ENCODE results near the gene F12. TPM values are rescaled to one million over a fixed set of nuclear protein-coding genes. Genes with fewer than 3 reads are reported as not detected.

Gene F12
- total RNA-seq, 4 donors from 2014 or later, result 0.36 to 1.2 (median 0.95) TPM; not detected in 1

DNA sequence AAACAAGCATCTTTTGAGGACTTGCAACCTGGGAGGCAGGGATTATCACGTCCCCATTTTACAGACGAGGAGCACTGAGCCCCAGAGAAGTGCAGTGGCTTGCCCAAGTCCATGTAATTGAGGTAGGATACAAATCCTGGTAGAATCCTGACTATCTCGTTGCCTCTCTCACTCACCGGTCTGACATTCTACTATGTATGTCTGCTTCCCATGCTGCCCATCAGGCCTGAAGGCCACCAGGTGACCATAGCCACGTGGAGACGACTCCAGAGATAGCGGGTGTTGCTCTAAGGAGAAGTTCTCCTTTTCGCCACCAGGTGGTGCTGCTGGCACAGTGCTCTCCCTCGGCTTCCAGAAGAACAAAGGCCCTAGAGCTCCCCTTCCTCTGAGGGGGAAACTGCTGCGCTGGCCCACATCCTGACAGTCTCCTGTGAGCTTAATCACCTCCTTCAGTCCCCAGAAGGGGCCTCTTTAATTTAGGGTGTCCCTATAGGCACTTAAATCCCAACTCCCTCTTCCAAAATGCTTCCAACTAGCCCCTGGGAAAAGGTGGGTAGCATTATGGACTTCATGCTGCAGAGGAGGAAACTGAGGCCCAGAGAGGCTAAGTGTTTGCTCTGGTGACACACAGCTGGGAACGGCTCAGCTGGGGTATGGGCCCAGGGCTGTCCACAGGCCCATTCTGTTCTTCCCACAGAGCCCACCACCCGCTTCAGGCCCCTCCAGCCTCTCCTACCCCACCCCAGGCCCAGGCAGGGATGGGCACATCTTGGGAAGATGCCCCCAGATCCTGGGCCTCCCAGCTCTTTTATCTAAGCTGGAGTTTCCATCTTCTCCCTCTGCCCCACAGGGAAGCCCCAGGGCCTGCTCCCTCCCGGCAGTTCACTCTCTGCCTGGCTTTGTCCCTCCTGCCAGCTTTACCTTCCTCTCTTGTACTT is 18.7 kb downstream of the F12 start:
- Histone ChIP-seq H3K4me1 (no peaks in the 10 kb centered on the region), H3K27ac (no peak overlapping the region), H3K36me3 (no peaks in the 10 kb centered on the region), H3K4me3 (no peak overlapping the region), H3K9me3 (no peaks in the 10 kb centered on the region), H3K27me3 (no peaks in the 10 kb centered on the region)
- DNase-seq (peak; percentile 51 to 73), ATAC-seq (peak; percentile 84 to 95)
- TF ChIP-seq POLR2A (IDR thresholded peaks at IDR 0.05), result no peak
- TF ChIP-seq, protein P1, sequence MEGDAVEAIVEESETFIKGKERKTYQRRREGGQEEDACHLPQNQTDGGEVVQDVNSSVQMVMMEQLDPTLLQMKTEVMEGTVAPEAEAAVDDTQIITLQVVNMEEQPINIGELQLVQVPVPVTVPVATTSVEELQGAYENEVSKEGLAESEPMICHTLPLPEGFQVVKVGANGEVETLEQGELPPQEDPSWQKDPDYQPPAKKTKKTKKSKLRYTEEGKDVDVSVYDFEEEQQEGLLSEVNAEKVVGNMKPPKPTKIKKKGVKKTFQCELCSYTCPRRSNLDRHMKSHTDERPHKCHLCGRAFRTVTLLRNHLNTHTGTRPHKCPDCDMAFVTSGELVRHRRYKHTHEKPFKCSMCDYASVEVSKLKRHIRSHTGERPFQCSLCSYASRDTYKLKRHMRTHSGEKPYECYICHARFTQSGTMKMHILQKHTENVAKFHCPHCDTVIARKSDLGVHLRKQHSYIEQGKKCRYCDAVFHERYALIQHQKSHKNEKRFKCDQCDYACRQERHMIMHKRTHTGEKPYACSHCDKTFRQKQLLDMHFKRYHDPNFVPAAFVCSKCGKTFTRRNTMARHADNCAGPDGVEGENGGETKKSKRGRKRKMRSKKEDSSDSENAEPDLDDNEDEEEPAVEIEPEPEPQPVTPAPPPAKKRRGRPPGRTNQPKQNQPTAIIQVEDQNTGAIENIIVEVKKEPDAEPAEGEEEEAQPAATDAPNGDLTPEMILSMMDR (IDR thresholded peaks at IDR 0.05 in 4 of 5, conservative IDR thresholded peaks at IDR 0.05 in 1 of 5), result peak; percentile 91 to 99 (median 95)
- in situ Hi-C loops (cut with MboI; ENCODE audit: low sequenced_read_pairs in 4 of 4), result loop anchor here (5.0 to 25.0 kb wide), 4 partner anchors 54 to 122 kb away; partner anchors contain the start of genes DDX41 (in 1 of the 4), DOK3 (in 1 of the 4) and PRR7 (in 1 of the 4)
- intact Hi-C loops (cut with DNase I; ENCODE audit: low total_unique reads), result loop anchor here (1.0 kb wide), 2 partner anchors 64 to 111 kb away; no protein-coding TSS in a partner anchor

DNA sequence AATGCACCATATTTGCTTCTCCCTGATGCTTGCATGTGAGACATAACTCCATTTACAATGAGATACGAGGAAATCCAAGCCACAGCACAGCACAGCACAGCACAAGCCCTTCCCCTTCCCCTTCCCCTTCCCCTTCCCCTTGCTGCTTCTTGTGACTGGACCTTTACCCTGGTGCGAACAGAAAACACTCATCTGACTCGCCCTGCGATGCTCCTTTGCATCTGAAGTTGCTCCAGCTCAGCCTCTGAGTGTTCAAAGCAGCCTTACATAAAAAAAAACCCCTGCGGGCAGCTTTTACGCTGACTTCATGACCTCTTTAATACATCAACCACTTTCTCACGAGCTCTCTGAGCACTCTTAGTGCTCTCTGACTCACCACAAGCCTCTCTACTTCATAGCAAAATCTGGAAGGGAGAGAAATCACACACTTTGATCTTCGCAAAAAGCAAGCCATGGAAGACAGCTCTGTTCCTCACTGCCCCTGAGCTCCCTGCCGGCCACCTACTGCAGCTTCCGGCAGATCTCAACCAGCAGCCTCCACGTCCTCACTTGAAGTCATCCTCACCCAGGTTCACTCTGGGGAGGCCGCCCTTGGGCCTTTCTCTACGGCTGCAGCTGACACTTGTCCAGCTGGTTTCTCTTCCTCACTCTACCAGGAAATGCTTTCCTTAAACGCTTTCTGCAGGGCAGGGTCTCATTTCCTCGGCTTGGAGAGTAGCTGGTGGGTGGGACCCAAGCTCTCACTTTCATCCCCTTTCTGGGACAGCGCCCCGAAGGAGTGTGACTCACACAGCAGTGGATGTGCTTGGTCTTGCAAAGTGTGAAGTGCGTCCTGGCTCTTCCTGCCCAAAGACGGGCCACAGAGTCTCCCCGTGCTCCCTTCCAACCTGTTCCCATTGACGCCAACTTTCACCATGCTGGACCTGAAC is 19.9 kb downstream of the F12 start:
- DNase-seq, result no peak
- Histone ChIP-seq H3K4me3 (no peak overlapping the region), H3K36me3 (no peaks in the 10 kb centered on the region), H3K9me3 (no peaks in the 10 kb centered on the region), H3K27ac (no peak overlapping the region), H3K27me3 (no peaks in the 10 kb centered on the region), H3K4me1 (no peaks in the 10 kb centered on the region)
- no peak for ATAC-seq
- TF ChIP-seq, protein P1 (IDR thresholded peaks at IDR 0.05 in 4 of 5, conservative IDR thresholded peaks at IDR 0.05 in 1 of 5), result no peak
- TF ChIP-seq POLR2A (IDR thresholded peaks at IDR 0.05), result no peak
- in situ Hi-C loops (cut with MboI; ENCODE audit: low sequenced_read_pairs in 4 of 4) (loop anchor here (5.0 to 25.0 kb wide), 5 partner anchors 55 to 123 kb away; partner anchors contain the start of genes DOK3 (in 2 of the 4), DDX41 (in 1 of the 4) and PRR7 (in 1 of the 4)), intact Hi-C loops (cut with DNase I; ENCODE audit: low total_unique reads) (loop anchor here (1.0 kb wide), 2 partner anchors 65 to 112 kb away; no protein-coding TSS in a partner anchor)

DNA sequence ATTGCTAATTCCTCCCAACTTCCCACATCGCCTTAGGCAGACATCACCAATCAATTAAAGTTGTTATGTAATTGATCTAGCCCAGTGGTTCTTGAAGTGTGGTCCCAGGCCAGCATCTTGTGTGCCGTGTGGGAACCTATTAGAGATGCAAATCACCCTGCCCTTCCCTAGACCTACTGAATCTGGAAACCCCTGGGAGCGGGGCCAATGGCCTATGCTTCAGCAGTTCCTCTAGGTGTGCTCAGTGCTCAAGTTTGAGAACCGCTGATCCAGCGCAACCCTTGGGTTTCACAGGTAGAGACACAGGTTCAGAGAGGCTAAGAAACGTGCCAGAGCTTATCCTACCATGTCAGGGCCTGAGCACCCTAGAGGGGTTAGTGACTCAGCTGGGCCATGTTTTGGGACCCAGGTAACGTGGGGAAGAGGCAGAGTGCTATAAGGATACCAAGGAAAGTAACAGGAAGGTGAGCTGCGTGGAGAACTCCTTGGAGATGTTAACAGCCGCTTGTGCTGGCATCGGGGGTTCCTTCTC is 20.8 kb downstream of the F12 start:
- no peaks in the 10 kb centered on the region for H3K9me3 ChIP-seq
- DNase-seq (no peak), ATAC-seq (no peak)
- no peaks in the 10 kb centered on the region for H3K36me3 ChIP-seq
- intact Hi-C loops (cut with DNase I; ENCODE audit: low total_unique reads), result no loop called here
- H3K4me3 ChIP-seq, result no peak overlapping the region
- H3K4me1 ChIP-seq, result no peaks in the 10 kb centered on the region
- no peak overlapping the region for H3K27ac ChIP-seq
- in situ Hi-C loops (cut with MboI; ENCODE audit: low sequenced_read_pairs in 4 of 4), result loop anchor here in 2 of 4 donors (10.0 to 25.0 kb wide), 2 partner anchors 116 to 124 kb away; partner anchors contain the start of genes DOK3 (in 2 of the 2) and DDX41 (in 1 of the 2)
- TF ChIP-seq, protein P1 (IDR thresholded peaks at IDR 0.05 in 4 of 5, conservative IDR thresholded peaks at IDR 0.05 in 1 of 5), result no peak
- no peak for TF ChIP-seq POLR2A (IDR thresholded peaks at IDR 0.05)
- H3K27me3 ChIP-seq, result no peaks in the 10 kb centered on the region

DNA sequence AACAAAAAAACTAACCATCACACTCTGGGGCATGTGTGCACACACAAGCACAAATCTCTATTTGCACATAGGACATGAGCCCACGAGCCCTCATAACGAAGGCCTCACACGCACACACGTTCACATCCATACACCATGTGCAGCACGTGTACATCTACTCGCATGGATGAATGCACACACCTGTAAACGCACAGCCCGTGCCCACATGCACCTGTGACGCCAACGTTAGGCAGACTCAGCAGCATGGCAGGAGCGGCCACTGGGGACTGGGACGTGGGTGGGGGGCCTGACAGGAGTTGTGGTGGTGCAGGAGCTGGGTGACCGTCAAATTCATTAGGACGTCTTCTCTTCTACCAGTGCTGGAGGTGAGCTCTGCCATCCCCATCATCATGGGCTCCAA is 22.0 kb downstream of the F12 start:
- in situ Hi-C loops (cut with MboI; ENCODE audit: low sequenced_read_pairs in 4 of 4) (loop anchor here in 2 of 4 donors (10.0 to 25.0 kb wide), 2 partner anchors 117 to 125 kb away; partner anchors contain the start of genes DOK3 (in 2 of the 2) and DDX41 (in 1 of the 2)), intact Hi-C loops (cut with DNase I; ENCODE audit: low total_unique reads) (no loop called here)
- Histone ChIP-seq H3K4me1 (no peaks in the 10 kb centered on the region), H3K27ac (no peak overlapping the region), H3K27me3 (no peaks in the 10 kb centered on the region), H3K4me3 (no peak overlapping the region), H3K36me3 (no peaks in the 10 kb centered on the region), H3K9me3 (no peaks in the 10 kb centered on the region)
- DNase-seq (no peak), ATAC-seq (no peak)
- TF ChIP-seq POLR2A (IDR thresholded peaks at IDR 0.05), result no peak
- TF ChIP-seq, protein P1 (IDR thresholded peaks at IDR 0.05 in 4 of 5, conservative IDR thresholded peaks at IDR 0.05 in 1 of 5), result no peak

Data from gastrocnemius medialis (tissue), 4 donors.